Left renal pelvis (tissue), 4 donors: ENCODE results near the gene PRPSAP2. TPM values are rescaled to one million over a fixed set of nuclear protein-coding genes. Genes with fewer than 3 reads are reported as not detected.

Experiments
- DNase-seq, 4 donors: peaks; one replicate each; pipeline ENCODE4 v3.0.0-alpha.2; 2013; ENCODE audit warnings: low read depth in 4 of 4, low spot score in 3 of 4
- polyA plus RNA-seq, 4 donors: library from polyadenylated mRNA; unstranded; fragments of 120-200 nt; gene quantifications; one replicate each; pipeline ENCODE4 v1.2.1, GENCODE V29; 2013; ENCODE audit not compliant: insufficient read length in 4 of 4

PRPSAP2 gene
- polyA plus RNA-seq, 4 donors = 46.6 to 64.1 (median 58.1) TPM

GRCh38 chr17:18960241-18960665 lies 102.3 kb downstream of the PRPSAP2 start:
- no peak for DNase-seq

- DNase-seq = peak in 1 of 4 donors; percentile 43
Observed at GRCh38 chr17:18960803-18961511, 103.0 kb downstream of the PRPSAP2 start.

- DNase-seq = no peak
Observed at GRCh38 chr17:18961634-18962493, 103.9 kb downstream of the PRPSAP2 start.

- no peak for DNase-seq
Observed at GRCh38 chr17:18962494-18962815, 104.5 kb downstream of the PRPSAP2 start.

- DNase-seq = no peak
Observed at GRCh38 chr17:18963126-18964017, 105.4 kb downstream of the PRPSAP2 start.

- no peak for DNase-seq
Observed at GRCh38 chr17:18964018-18964351, 106.1 kb downstream of the PRPSAP2 start.

GRCh38 chr17:18964550-18964949 lies 106.6 kb downstream of the PRPSAP2 start:
- no peak for DNase-seq

GRCh38 chr17:18965530-18966236 lies 107.8 kb downstream of the PRPSAP2 start:
- no peak for DNase-seq

GRCh38 chr17:18966831-18967624 lies 109.1 kb downstream of the PRPSAP2 start:
- DNase-seq = peak in 2 of 4 donors; percentile 31 to 50

- no peak for DNase-seq
Observed at GRCh38 chr17:18967916-18968315, 110.0 kb downstream of the PRPSAP2 start.

GRCh38 chr17:18968345-18968744 lies 110.4 kb downstream of the PRPSAP2 start:
- no peak for DNase-seq

GRCh38 chr17:18968945-18969887 lies 111.3 kb downstream of the PRPSAP2 start:
- no peak for DNase-seq

- no peak for DNase-seq
Observed at GRCh38 chr17:18970582-18971480, 112.9 kb downstream of the PRPSAP2 start.

- no peak for DNase-seq
Observed at GRCh38 chr17:18971801-18972200, 113.9 kb downstream of the PRPSAP2 start.

- no peak for DNase-seq
Observed at GRCh38 chr17:18974407-18975149, 116.6 kb downstream of the PRPSAP2 start.

GRCh38 chr17:18975597-18975996 lies 117.7 kb downstream of the PRPSAP2 start:
- no peak for DNase-seq

- DNase-seq = no peak
Observed at GRCh38 chr17:18976201-18976600, 118.3 kb downstream of the PRPSAP2 start.
